Measurements from ENCODE around the gene SHOX.
"Not testable (repeated sequence)": the region's sequence is repeated elsewhere in the genome, so short reads cannot be mapped to it uniquely, and the experiment has no call there.

SHOX gene

GRCh38 chrX:630612-631496 is at the start of gene SHOX:
TSS of gene SHOX (plus strand) at chrX:630791. CDS start at chrX:630898, 107 bp downstream.
- no peak for DNase-seq

- no peak for DNase-seq
Measured at GRCh38 chrX:581066-581465, 49.5 kb upstream of the SHOX start.

- no peak for DNase-seq
Measured at GRCh38 chrX:581720-582298, 48.8 kb upstream of the SHOX start.

- no peak for DNase-seq
Measured at GRCh38 chrX:584572-584971, 46.0 kb upstream of the SHOX start.

- no peak for DNase-seq
Measured at GRCh38 chrX:585115-585808, 45.3 kb upstream of the SHOX start.

- DNase-seq, result no peak
Measured at GRCh38 chrX:586351-586750, 44.2 kb upstream of the SHOX start.

- not testable (repeated sequence) for DNase-seq
Measured at GRCh38 chrX:589261-589660, 41.3 kb upstream of the SHOX start.

GRCh38 chrX:590693-591404 is 39.7 kb upstream of the SHOX start:
- no peak for DNase-seq

GRCh38 chrX:599837-600715 is 30.5 kb upstream of the SHOX start:
- no peak for DNase-seq

GRCh38 chrX:603029-603428 is 27.6 kb upstream of the SHOX start:
- DNase-seq, result not testable (repeated sequence)

GRCh38 chrX:604616-605015 is 26.0 kb upstream of the SHOX start:
- DNase-seq, result not testable (repeated sequence)

- DNase-seq, result not testable (repeated sequence)
Measured at GRCh38 chrX:608088-608487, 22.5 kb upstream of the SHOX start.

- DNase-seq, result no peak
Measured at GRCh38 chrX:614136-614535, 16.5 kb upstream of the SHOX start.

- no peak for DNase-seq
Measured at GRCh38 chrX:617401-617800, 13.2 kb upstream of the SHOX start.

- DNase-seq, result no peak
Measured at GRCh38 chrX:617891-618290, 12.7 kb upstream of the SHOX start.

GRCh38 chrX:618304-618703 is 12.3 kb upstream of the SHOX start:
- DNase-seq, result not testable (repeated sequence)

GRCh38 chrX:618761-619450 is 11.7 kb upstream of the SHOX start:
- no peak for DNase-seq

- no peak for DNase-seq
Measured at GRCh38 chrX:619451-619811, 11.2 kb upstream of the SHOX start.

- DNase-seq, result no peak
Measured at GRCh38 chrX:619812-620531, 10.6 kb upstream of the SHOX start.

- DNase-seq, result no peak
Measured at GRCh38 chrX:621705-622503, 8.7 kb upstream of the SHOX start.

All from CD4-positive, alpha-beta T cell treated with Interleukin-17A for 4 hours (primary cell).